AG08395 (cell line): ENCODE measurements around the gene FGFRL1.

Experiments used
- DNase-seq: peaks from one replicate; pipeline ENCODE4 v3.0.0; 2012; ENCODE audit warnings: mixed read lengths, low spot score

FGFRL1 gene

DNA sequence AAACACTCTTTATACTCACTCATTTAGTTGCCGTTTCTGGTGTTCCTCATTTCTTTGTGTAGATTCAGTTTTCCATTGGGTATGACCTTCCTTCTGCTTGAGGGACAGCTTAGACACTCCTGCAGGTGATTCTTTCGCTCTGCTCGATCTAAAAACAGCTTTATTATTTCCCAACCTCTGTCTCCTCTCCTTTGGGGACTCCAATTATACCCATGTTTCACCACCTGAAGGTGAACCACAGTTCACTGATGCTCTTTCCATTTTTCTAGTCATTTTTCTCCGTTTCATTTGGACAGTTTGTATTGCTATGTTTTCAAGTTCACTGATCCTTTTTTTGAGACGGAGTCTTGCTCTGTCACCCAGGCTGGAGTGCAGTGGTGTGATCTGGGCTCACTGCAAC is 4.6 kb upstream of the FGFRL1 start:
- no peak for DNase-seq

- DNase-seq = no peak
These were observed 2.4 kb upstream of the FGFRL1 start for GRCh38 chr4:1008840-1009541.

- peak; percentile 91 for DNase-seq
These were observed 1.7 kb upstream of the FGFRL1 start for GRCh38 chr4:1009542-1010394.

- peak; percentile 82 for DNase-seq
These were observed 918 bp upstream of the FGFRL1 start for GRCh38 chr4:1010395-1011021.

GRCh38 chr4:1011666-1012033 is 224 bp downstream of the FGFRL1 start:
- no peak for DNase-seq

GRCh38 chr4:1012034-1012739 is 761 bp downstream of the FGFRL1 start:
- DNase-seq = no peak

- DNase-seq = no peak
These were observed 2.0 kb downstream of the FGFRL1 start for GRCh38 chr4:1013225-1014073.

GRCh38 chr4:1014291-1015167 is 3.1 kb downstream of the FGFRL1 start:
- DNase-seq = no peak

GRCh38 chr4:1015179-1015578 is 3.8 kb downstream of the FGFRL1 start:
- DNase-seq = no peak

GRCh38 chr4:1015746-1016145 is 4.3 kb downstream of the FGFRL1 start:
- no peak for DNase-seq

- no peak for DNase-seq
These were observed 5.8 kb downstream of the FGFRL1 start for GRCh38 chr4:1017211-1017610.

GRCh38 chr4:1017706-1018105 is 6.3 kb downstream of the FGFRL1 start:
- DNase-seq = no peak

DNA sequence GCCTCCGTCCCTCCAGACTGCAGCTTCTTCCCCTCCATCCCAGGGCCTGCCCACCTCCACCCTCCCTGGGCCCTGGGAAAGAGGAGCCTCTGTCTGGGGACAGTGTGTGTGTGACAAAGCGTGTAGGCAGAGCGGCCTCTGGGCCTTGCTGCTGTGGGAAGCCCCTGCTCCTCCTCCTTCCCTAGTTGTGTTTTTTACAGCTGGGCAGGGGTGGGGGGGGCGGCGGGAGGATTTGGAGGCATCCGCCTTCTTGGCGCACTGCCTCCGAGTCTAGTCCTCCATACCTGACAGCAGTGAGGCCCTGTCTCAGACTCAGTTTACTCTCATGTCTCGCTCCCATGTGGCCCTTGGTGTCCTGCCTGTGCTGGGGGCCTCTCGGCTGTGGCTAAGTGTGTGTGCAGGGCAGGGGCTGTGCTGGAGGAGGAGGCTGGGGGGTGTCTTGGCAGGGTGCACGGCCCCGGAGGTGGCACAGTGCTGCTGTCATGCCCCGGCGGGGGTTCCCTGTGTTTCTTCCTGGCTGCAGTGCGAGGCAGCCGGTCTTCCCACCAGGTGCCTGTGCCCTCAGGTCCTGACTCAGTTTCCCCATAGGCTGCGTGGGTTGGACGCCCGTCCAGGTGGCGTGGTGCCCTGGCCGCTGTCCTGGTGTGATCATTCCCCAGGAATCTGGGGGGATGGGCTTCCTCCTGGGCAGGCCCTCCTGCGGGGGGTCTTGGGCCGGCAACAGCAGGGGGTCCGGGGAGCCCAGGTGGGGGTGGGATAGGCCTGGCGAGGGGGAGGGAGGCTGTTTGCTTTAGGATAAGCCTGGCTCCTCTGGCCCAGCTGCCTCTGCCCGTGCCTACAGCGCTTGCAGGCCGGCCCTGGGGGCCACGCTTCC is 7.0 kb downstream of the FGFRL1 start:
- no peak for DNase-seq

DNA sequence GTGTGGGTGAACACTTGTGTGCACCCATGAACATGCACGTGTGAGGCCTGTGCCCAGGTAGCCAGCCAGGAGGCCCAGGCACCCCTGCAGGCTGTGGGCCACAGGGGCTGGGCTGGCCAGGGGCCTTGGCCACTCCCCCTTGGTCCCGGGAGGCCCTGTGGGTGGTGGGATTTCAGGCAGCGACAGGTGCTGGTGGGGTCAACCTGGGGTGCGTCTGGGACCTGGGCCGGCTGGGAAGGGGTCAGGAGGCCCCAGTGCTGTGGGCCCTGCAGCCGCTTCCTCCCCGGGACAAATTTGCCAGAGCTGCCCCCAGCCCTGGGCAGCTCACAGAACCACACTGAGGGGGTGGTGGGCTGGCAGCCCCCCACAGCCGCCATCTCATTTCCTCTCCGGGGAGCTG is 7.9 kb downstream of the FGFRL1 start:
- no peak for DNase-seq

DNA sequence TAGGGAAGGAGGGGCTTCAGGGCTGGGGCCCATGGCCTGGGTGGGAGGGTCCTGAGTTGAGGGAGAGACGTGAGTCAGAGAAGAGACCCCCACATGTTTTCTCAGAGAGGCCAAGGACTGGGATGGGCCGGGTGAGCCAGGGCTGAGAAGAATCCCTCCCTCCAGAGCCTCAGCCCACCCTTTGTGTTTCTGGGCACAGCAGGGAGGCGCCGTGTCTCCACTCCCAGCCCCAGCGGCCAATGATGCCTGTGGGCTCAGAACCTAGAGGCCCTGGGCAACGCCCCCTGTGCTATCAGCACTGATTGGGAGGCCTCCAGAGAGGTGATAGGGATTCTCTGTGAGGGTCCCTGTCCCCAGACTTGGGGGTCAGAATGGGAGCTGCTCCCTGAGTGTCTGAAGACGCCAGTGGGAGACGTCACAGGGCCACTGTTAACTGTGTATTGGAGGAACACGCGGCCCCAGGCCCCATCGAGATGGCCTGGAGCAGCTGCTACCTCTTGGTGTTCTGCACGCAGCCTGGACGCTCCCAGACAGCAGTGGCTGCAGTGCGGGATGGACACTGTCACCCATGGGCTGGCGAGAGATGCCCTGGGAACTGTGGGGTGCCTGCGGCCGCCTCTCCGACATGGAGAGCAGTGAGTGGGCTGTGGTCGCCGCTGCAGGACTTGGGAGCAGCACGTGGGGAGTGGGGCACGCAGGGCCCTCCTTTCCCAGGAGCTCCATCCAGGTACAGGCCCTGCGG is 8.5 kb downstream of the FGFRL1 start:
- no peak for DNase-seq

DNA sequence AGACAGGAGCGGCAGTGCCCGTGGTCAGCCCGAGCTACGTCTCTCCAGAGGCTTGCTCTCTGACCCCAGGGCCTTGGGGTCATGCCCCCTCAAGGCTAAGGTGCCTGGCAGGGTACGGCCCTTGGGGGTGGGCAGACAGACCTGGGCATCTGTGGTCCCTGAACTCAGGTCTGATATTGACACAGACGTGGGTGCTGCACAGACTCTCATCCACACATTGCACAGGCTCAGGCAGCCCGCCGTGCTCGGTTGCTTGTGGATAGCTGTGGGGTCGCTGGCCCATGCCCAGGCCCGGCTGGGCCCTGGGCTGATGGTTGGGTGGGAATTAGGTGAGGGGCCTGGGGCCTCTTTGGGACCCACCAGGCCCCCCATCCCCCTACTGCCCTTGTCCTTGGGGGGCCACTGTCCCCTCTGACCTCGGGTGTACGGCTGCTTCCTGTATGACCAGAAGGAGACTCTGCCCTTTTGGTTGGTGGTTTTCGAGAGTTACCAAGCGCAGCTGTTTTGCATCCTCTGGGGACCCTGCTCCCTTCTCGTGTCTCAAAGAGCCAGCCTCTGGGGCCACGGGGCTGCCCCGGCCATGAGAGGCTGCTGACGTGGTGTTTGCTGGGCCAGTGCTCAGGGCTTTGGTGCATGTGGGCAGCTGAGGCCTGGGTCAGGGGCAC is 10.1 kb downstream of the FGFRL1 start:
- DNase-seq = no peak

- no peak for DNase-seq
These were observed 10.8 kb downstream of the FGFRL1 start for GRCh38 chr4:1022051-1022738.

DNA sequence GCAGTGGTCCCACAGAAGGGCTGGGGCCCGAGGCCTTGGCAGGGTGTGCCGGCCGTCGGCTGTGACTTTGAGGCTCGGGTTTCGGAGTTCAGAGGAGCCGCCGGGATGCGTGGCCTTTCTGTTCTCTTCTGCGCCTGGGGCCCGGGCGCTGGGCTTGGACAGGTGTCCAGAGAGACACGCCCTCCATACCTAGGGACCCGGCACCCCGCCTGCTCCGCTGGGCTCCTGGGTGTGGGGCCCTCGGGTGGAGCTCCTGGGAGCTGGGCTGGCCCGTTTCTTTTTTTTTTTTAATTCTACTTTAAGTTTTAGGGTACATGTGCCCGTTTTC is 11.3 kb downstream of the FGFRL1 start:
- no peak for DNase-seq
